ENCODE results near the gene EML3.

Gene EML3

DNA sequence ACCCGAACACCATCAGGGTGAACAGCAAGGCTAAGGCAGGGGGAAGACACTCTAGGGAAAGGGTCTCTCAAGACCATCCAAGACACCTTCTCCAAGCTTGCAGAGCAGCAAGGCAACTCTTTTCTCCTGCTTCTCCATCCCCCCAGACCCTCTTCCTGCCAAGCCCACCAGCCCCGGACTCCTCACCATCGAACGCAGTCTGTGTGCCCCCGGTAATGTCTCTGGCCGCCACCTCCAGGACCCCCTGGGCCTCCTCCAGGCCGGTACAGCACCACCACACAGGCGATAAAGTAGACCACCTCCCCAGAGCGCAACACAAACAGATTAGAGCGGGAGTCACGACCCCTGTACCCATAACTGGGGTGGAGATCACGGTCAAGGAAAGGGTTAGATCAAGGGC, 3.8 kb downstream of the EML3 start:
- TF ChIP-seq, protein P1, sequence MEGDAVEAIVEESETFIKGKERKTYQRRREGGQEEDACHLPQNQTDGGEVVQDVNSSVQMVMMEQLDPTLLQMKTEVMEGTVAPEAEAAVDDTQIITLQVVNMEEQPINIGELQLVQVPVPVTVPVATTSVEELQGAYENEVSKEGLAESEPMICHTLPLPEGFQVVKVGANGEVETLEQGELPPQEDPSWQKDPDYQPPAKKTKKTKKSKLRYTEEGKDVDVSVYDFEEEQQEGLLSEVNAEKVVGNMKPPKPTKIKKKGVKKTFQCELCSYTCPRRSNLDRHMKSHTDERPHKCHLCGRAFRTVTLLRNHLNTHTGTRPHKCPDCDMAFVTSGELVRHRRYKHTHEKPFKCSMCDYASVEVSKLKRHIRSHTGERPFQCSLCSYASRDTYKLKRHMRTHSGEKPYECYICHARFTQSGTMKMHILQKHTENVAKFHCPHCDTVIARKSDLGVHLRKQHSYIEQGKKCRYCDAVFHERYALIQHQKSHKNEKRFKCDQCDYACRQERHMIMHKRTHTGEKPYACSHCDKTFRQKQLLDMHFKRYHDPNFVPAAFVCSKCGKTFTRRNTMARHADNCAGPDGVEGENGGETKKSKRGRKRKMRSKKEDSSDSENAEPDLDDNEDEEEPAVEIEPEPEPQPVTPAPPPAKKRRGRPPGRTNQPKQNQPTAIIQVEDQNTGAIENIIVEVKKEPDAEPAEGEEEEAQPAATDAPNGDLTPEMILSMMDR (conservative IDR thresholded peaks at IDR 0.05; ENCODE audit: low read depth, low read length) = no peak
- no peak overlapping the region for H3K4me3 ChIP-seq (ENCODE audit: low read length)

GRCh38 chr11:62607714-62608113, 4.9 kb downstream of the EML3 start:
- DNase-seq (ENCODE audit: low read depth) = no peak
- TF ChIP-seq, protein P1 (conservative IDR thresholded peaks at IDR 0.05; ENCODE audit: low read depth, low read length) = no peak
- H3K4me3 ChIP-seq (ENCODE audit: low read length) = no peak overlapping the region

More for the DNA sequence above, 3.8 kb downstream of the EML3 start:
- no peak for DNase-seq (ENCODE audit: low read depth)

DNA sequence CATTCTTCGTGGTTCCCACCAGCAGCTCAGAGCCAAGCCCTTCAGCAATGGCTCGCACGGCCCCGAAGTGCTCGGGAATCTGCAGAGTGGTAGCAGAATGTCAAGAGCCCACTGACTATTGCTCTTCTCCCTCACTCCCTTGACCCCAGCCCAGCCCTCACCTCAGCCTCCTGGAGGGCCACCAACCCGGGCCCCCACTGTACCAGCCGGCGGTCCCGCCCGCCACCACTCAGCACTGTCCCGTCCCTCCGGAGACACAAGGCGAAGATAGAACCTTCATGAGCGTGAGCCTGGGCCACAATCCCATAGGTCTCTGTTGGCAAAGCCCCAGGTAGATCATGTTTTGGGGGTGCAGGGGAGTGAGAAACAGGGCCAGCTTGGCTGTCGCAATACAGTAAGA, 6.7 kb downstream of the EML3 start:
- DNase-seq (ENCODE audit: low read depth) = no peak
- TF ChIP-seq, protein P1 (conservative IDR thresholded peaks at IDR 0.05; ENCODE audit: low read depth, low read length) = no peak
- H3K4me3 ChIP-seq (ENCODE audit: low read length) = no peak overlapping the region

DNA sequence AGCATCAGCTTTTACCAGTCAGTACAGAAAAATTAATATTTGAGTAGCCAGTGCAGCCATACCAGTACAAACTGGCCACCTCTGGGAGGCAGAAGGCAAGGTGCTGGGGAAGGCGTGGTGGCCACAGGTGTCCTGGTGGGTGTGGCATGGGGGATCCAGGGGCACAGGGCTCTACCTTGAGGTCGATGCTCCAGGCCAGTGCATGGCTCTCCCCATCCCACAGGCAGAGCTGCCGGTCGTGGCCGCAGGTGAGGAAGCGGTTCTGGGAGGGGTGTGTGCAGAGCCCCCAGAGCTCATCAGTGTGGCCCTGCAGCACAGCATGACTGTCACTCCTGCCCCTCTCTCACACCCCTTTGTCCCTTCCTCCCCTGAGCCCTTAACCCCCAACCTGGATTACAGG, 7.1 kb downstream of the EML3 start:
- TF ChIP-seq, protein P1 (conservative IDR thresholded peaks at IDR 0.05; ENCODE audit: low read depth, low read length) = no peak
- no peak overlapping the region for H3K4me3 ChIP-seq (ENCODE audit: low read length)

GRCh38 chr11:62604460-62605120, 8.0 kb downstream of the EML3 start:
- no peak for DNase-seq (ENCODE audit: low read depth)
- TF ChIP-seq, protein P1 (conservative IDR thresholded peaks at IDR 0.05; ENCODE audit: low read depth, low read length) = no peak
- H3K4me3 ChIP-seq (ENCODE audit: low read length) = no peak overlapping the region

More for the DNA sequence above, 7.1 kb downstream of the EML3 start:
- DNase-seq (ENCODE audit: low read depth) = no peak

- DNase-seq (ENCODE audit: low read depth) = no peak
- no peak overlapping the region for H3K4me3 ChIP-seq (ENCODE audit: low read length)
Observed at GRCh38 chr11:62603776-62604299, 8.7 kb downstream of the EML3 start.

DNA sequence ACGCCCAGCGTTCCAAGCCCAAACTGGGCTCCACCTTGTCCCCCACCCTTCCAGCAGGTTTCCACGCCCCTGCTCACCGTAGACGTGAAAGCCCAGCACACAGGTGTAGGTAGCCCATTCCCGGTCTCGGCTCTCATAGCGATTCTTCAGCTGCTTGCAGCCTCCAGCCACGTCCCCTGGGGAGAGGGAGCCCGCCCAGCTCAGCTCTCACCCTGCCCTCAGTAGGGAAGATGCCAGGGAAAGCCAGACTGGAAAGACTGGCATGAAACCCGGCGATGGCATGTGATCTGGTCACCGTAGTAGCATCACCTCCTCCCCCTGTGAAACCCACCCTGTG, 9.5 kb downstream of the EML3 start:
- TF ChIP-seq, protein P1 (conservative IDR thresholded peaks at IDR 0.05; ENCODE audit: low read depth, low read length) = no peak
- no peak for DNase-seq (ENCODE audit: low read depth)
- H3K4me3 ChIP-seq (ENCODE audit: low read length) = no peak overlapping the region

More at GRCh38 chr11:62603776-62604299, 8.7 kb downstream of the EML3 start:
- TF ChIP-seq, protein P1 (conservative IDR thresholded peaks at IDR 0.05; ENCODE audit: low read depth, low read length) = no peak
